ENCODE data around the gene RNF208. TPM values are rescaled to one million over a fixed set of nuclear protein-coding genes. Genes with fewer than 3 reads are reported as not detected.

The RNF208 gene
- total and polyA plus RNA-seq, 2 donors (not counting 1 experiment from before 2014, with no cell fraction given): 1.1 to 1.4 TPM

- CTCF ChIA-PET: no interaction called here
Observed at GRCh38 chr9:137171149-137171900, 50.7 kb downstream of the RNF208 start.

More at GRCh38 chr9:137171149-137171900, 50.7 kb downstream of the RNF208 start:
- WGBS (ENCODE audit: insufficient coverage): 74% methylated on average over 22 of the region's 22 CpGs
- no peak for ATAC-seq (ENCODE audit: low read depth)
- Histone ChIP-seq H3K9me3 (ENCODE audit: control extremely low read depth in 1 of 3, control insufficient read depth in 2 of 3, insufficient read depth in 1 of 3, low read length in 2 of 3) (peaks cover 0 to 17% (median 0%) of the 10 kb centered on the region in 3 donors), H3K79me2 (ENCODE audit: control insufficient read depth, insufficient read depth, low read length) (no peaks in the 10 kb centered on the region), H3K27ac (ENCODE audit: low read length in 2 of 2) (no peak overlapping the region), H3K4me3 (ENCODE audit: control extremely low read depth in 1 of 5, extremely low read depth in 1 of 5, insufficient read depth in 1 of 5, low read depth in 2 of 5, low read length in 4 of 5) (no peak overlapping the region), H3K4me1 (ENCODE audit: control insufficient read depth in 2 of 2, insufficient read depth in 2 of 2, low read length in 2 of 2) (peaks cover 15 to 40% of the 10 kb centered on the region in 2 donors), H3K9ac (ENCODE audit: low read length) (no peak overlapping the region), H4K20me1 (ENCODE audit: control insufficient read depth, insufficient read depth, low read length, poor library complexity, severe bottlenecking) (no peaks in the 10 kb centered on the region), H3K36me3 (replicated peaks in 1 of 2; ENCODE audit: control extremely low read depth in 1 of 2, control insufficient read depth in 1 of 2, extremely low read depth in 1 of 2, insufficient read depth in 2 of 2, low read length in 1 of 2) (no peaks in the 10 kb centered on the region), H3K4me2 (replicated peaks; ENCODE audit: low read depth, low read length, poor library complexity, severe bottlenecking) (no peak overlapping the region), H3K27me3 (replicated peaks in 1 of 4; ENCODE audit: control extremely low read depth in 1 of 4, control insufficient read depth in 3 of 4, insufficient read depth in 4 of 4, low read length in 3 of 4) (peaks cover 0 to 56% (median 24%) of the 10 kb centered on the region in 4 experiments), H2AFZ (ENCODE audit: insufficient read depth, low read depth, low read length, poor library complexity, severe bottlenecking) (no peak overlapping the region)
- peaks cover 9% of the 10 kb centered on the region for H3K27me3 Mint-ChIP-seq
- H3K4me1 Mint-ChIP-seq: peaks cover 13% of the 10 kb centered on the region
- no peak overlapping the region for H3K4me3 Mint-ChIP-seq
- no peak overlapping the region for H3K27ac Mint-ChIP-seq
- intact Hi-C loops (cut with micrococcal nuclease): no loop called here
- no peaks in the 10 kb centered on the region for H3K9me3 Mint-ChIP-seq (ENCODE audit: insufficient read depth)
- no peak for DNase-seq
- POLR2A ChIA-PET: no interaction called here
- TF ChIP-seq EZH2 (IDR thresholded peaks at IDR 0.05; ENCODE audit: borderline replicate concordance, insufficient read depth, low read depth, low read length, poor library complexity, severe bottlenecking): no peak
- TF ChIP-seq, protein P1, sequence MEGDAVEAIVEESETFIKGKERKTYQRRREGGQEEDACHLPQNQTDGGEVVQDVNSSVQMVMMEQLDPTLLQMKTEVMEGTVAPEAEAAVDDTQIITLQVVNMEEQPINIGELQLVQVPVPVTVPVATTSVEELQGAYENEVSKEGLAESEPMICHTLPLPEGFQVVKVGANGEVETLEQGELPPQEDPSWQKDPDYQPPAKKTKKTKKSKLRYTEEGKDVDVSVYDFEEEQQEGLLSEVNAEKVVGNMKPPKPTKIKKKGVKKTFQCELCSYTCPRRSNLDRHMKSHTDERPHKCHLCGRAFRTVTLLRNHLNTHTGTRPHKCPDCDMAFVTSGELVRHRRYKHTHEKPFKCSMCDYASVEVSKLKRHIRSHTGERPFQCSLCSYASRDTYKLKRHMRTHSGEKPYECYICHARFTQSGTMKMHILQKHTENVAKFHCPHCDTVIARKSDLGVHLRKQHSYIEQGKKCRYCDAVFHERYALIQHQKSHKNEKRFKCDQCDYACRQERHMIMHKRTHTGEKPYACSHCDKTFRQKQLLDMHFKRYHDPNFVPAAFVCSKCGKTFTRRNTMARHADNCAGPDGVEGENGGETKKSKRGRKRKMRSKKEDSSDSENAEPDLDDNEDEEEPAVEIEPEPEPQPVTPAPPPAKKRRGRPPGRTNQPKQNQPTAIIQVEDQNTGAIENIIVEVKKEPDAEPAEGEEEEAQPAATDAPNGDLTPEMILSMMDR (IDR thresholded peaks at IDR 0.05): no peak

All from B cell (primary cell).